Esophagus squamous epithelium (tissue), 4 donors: ENCODE results near the gene MSANTD3.
"Not testable (repeated sequence)": the region's sequence is repeated elsewhere in the genome, so short reads cannot be mapped to it uniquely, and the experiment has no call there.

Experiments
- CTCF ChIP-seq, 6 experiments: fragments of 450-650 bp in 4 of 6; fragments of 200-600 bp in 2 of 6; sonication (generic) in 2 of 6; IDR thresholded peaks; one replicate each; pipeline ENCODE4 v1.5.1; 2016 to 2019; ENCODE audit warnings: antibody characterized with exemption in 6 of 6, mild to moderate bottlenecking in 4 of 6, moderate library complexity in 4 of 6
- POLR2A ChIP-seq, 4 donors: fragments of 450-650 bp; IDR thresholded peaks; one replicate each; pipeline ENCODE4 v1.6.1; 2017; ENCODE audit warnings: antibody characterized with exemption in 4 of 4, mild to moderate bottlenecking in 4 of 4, moderate library complexity in 3 of 4

GRCh38 chr9:100421116-100421515, 5.8 kb upstream of the MSANTD3 start:
- not testable (repeated sequence) for TF ChIP-seq CTCF, POLR2A (IDR thresholded peaks at IDR 0.05)
